B cell (primary cell): ENCODE results near the gene ABHD6.
"Not testable (repeated sequence)": the region's sequence is repeated elsewhere in the genome, so short reads cannot be mapped to it uniquely, and the experiment has no call there.

Experiments
- CTCF ChIP-seq: fragments of 200-600 bp; IDR thresholded peaks from one replicate; pipeline ENCODE4 v1.8.0; 2022; ENCODE audit warnings: antibody characterized with exemption, mild to moderate bottlenecking
- EZH2 ChIP-seq: IDR thresholded peaks from 2 replicates; pipeline ENCODE4 v1.6.1; 2012; ENCODE audit warnings: borderline replicate concordance, low read depth, mild to moderate bottlenecking, moderate library complexity, low read length; ENCODE audit not compliant: insufficient read depth, poor library complexity, severe bottlenecking

GRCh38 chr3:58242860-58243259, 5.3 kb downstream of the ABHD6 start:
- not testable (repeated sequence) for TF ChIP-seq CTCF, EZH2
